ENCODE results near the gene CASTOR2. TPM values are rescaled to one million over a fixed set of nuclear protein-coding genes. Genes with fewer than 3 reads are reported as not detected.
A peak's percentile ranks its signal among the peaks of the same experiment; 100 is the strongest.
"Not testable (repeated sequence)": the region's sequence is repeated elsewhere in the genome, so short reads cannot be mapped to it uniquely, and the experiment has no call there.

Gene CASTOR2
- 41.1 TPM for total RNA-seq (2021; ENCODE audit: unreplicated experiment)
- polyA plus RNA-seq (2012; ENCODE audit: insufficient read length): 7.6 TPM
- percentile 51 among the genes with signal in this experiment for Bru-seq, nascent RNA
- BruChase-seq, experiment 1, labeled RNA remaining after a 2-hour chase: percentile 49 among the genes with signal in this experiment
- percentile 57 among the genes with signal in this experiment for BruChase-seq, experiment 2, labeled RNA remaining after a 6-hour chase
- long read RNA-seq, partial matches to known transcripts: 1 of 1 reads
- long read RNA-seq, other reads (novel, unspliced or antisense): 0 of 1 reads

DNA sequence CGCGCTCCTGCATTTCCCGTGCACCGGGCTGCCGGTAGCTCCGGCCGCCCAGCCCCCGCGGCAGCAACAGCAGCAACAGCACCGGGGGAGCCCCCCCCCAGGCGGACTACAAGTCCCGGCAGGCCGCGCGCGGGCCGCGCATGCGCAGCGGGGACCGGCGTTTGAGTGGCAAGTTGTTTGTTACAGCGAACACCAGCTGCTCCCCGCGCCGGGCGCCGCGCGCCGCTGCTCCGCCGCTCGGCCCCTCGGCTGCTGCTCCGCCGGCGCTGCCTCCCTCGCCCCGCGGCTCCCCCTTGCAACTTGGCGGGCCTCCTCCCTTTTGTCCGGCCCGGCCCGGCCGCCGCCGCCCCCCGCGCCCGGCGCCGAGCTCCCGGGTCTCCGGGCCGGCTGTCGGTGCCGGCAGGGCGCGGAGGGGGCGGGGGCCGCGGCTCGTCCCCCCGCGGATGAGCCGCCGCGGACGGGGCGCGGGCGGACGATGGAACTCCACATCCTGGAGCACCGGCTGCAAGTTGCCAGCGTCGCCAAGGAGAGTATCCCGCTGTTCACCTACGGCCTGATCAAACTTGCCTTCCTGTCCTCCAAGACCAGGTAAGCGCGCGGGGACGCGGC, at the start of gene CASTOR2:
TSS of gene CASTOR2 (plus strand) at position 195 of the 609 bp plus-strand sequence. CDS start at position 476, 281 bp downstream.
- H3K27ac ChIP-seq (ENCODE audit: low read length); DNase-seq (ENCODE audit: low read depth, low spot score); BruUV-seq (replicated peaks); H3K9me3 ChIP-seq (ENCODE audit: control insufficient read depth, insufficient read depth, low read depth, low read length); H3K27me3 ChIP-seq (ENCODE audit: control insufficient read depth, insufficient read depth, low read length); CTCF ChIA-PET; intact Hi-C loops (cut with micrococcal nuclease; ENCODE audit: unreplicated experiment); POLR2A ChIA-PET; in situ Hi-C loops (cut with HindIII; ENCODE audit: low pct_unique_long_range_greater_than_20kb, low sequenced_read_pairs); H3K36me3 ChIP-seq (ENCODE audit: control insufficient read depth, insufficient read depth, low read length); H3K4me1 ChIP-seq (ENCODE audit: control insufficient read depth, insufficient read depth, low read length): not testable (repeated sequence)
- peak; percentile 88 for ATAC-seq
- H3K4me3 ChIP-seq (ENCODE audit: low read depth in 2 of 2, low read length in 2 of 2): peak within 1 kb of the TSS in 1 of 2 experiments; percentile 14; a peak in 2 of 4 replicates

DNA sequence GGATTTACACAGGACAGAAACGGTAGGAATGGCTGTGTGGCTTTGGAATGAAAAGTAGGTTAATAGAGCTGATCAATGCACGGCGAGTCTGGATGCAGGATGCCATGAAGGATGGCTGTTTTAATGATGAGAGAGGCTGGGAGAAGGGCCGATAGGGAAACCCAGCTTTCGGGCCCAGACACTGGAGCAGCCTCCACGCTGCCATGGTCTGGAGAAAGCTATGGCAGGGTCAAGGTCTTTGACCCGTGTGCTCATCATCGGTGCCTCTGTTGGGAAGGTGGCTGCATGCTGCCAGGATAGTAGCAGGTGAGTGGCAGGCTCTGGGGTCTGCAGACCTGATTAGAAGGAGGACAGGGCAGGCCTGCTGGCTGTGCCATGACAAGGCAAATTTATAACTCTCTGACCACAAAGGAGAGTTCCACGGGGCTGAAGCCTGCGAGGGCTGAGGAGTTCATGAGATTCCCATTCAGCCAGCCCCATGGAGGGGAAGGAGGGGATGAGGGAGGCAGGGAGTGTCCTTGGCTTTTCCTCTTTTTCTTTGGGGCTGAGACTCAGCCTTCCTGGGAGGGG, 42.1 kb upstream of the CASTOR2 start:
- CTCF ChIA-PET; ATAC-seq; H3K36me3 ChIP-seq (ENCODE audit: control insufficient read depth, insufficient read depth, low read length); POLR2A ChIA-PET; H3K4me3 ChIP-seq (ENCODE audit: low read depth in 2 of 2, low read length in 2 of 2); DNase-seq (ENCODE audit: low read depth, low spot score); in situ Hi-C loops (cut with HindIII; ENCODE audit: low pct_unique_long_range_greater_than_20kb, low sequenced_read_pairs); H3K9me3 ChIP-seq (ENCODE audit: control insufficient read depth, insufficient read depth, low read depth, low read length); H3K27me3 ChIP-seq (ENCODE audit: control insufficient read depth, insufficient read depth, low read length); H3K27ac ChIP-seq (ENCODE audit: low read length); intact Hi-C loops (cut with micrococcal nuclease; ENCODE audit: unreplicated experiment); H3K4me1 ChIP-seq (ENCODE audit: control insufficient read depth, insufficient read depth, low read length): not testable (repeated sequence)
- BruUV-seq (replicated peaks): TSS peak; percentile 55

DNA sequence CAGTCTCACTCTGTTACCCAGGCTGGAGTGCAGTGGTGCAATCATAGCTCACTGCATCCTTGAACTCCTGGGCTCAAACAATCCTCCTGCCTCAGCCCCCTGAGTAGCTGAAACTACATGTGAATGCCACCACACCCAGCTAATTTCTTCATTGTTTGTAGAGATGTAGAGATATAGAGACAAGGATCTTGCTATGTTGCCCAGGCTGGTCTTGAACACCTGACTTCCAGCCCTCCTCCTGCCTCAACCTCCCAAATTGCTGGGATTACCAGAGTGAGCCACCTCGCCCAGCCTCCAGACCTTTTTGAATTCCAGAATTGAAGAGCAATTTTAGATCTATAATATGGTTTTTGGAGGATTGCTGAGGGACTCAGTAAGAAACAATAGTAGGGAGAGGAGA, 40.9 kb upstream of the CASTOR2 start:
- CTCF ChIA-PET; ATAC-seq; H3K27ac ChIP-seq (ENCODE audit: low read length); POLR2A ChIA-PET; H3K36me3 ChIP-seq (ENCODE audit: control insufficient read depth, insufficient read depth, low read length); H3K4me1 ChIP-seq (ENCODE audit: control insufficient read depth, insufficient read depth, low read length); intact Hi-C loops (cut with micrococcal nuclease; ENCODE audit: unreplicated experiment); DNase-seq (ENCODE audit: low read depth, low spot score); H3K4me3 ChIP-seq (ENCODE audit: low read depth in 2 of 2, low read length in 2 of 2); H3K27me3 ChIP-seq (ENCODE audit: control insufficient read depth, insufficient read depth, low read length); BruUV-seq (replicated peaks); H3K9me3 ChIP-seq (ENCODE audit: control insufficient read depth, insufficient read depth, low read depth, low read length); in situ Hi-C loops (cut with HindIII; ENCODE audit: low pct_unique_long_range_greater_than_20kb, low sequenced_read_pairs): not testable (repeated sequence)

DNA sequence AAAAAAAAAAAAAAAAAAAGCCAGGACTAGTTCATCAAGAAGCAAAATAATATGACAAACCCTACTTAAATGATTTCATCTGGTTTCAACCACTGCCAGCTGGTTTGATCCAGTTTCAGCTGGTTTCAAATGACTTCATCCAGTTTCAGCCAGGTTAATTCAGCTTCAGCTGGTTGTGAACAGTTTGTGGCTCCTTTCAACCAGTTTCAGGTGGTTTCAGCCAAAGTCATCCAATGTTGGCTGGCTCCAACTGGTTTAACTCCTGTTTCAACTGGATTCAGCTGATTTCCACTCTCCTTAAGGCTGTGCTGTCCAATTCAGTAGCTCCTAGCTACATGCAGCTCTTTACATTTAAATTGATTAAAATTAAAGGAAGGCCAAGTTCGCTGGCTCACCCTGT, 37.5 kb upstream of the CASTOR2 start:
- intact Hi-C loops (cut with micrococcal nuclease; ENCODE audit: unreplicated experiment); BruUV-seq (replicated peaks); H3K36me3 ChIP-seq (ENCODE audit: control insufficient read depth, insufficient read depth, low read length); CTCF ChIA-PET; H3K27me3 ChIP-seq (ENCODE audit: control insufficient read depth, insufficient read depth, low read length); ATAC-seq; H3K4me1 ChIP-seq (ENCODE audit: control insufficient read depth, insufficient read depth, low read length); H3K4me3 ChIP-seq (ENCODE audit: low read depth in 2 of 2, low read length in 2 of 2); H3K9me3 ChIP-seq (ENCODE audit: control insufficient read depth, insufficient read depth, low read depth, low read length); DNase-seq (ENCODE audit: low read depth, low spot score); in situ Hi-C loops (cut with HindIII; ENCODE audit: low pct_unique_long_range_greater_than_20kb, low sequenced_read_pairs); H3K27ac ChIP-seq (ENCODE audit: low read length): not testable (repeated sequence)
- POLR2A ChIA-PET: interaction anchor here (0.6 kb wide), 1 partner anchor 979 kb away, joined by 6 read pairs; no protein-coding TSS in a partner anchor

DNA sequence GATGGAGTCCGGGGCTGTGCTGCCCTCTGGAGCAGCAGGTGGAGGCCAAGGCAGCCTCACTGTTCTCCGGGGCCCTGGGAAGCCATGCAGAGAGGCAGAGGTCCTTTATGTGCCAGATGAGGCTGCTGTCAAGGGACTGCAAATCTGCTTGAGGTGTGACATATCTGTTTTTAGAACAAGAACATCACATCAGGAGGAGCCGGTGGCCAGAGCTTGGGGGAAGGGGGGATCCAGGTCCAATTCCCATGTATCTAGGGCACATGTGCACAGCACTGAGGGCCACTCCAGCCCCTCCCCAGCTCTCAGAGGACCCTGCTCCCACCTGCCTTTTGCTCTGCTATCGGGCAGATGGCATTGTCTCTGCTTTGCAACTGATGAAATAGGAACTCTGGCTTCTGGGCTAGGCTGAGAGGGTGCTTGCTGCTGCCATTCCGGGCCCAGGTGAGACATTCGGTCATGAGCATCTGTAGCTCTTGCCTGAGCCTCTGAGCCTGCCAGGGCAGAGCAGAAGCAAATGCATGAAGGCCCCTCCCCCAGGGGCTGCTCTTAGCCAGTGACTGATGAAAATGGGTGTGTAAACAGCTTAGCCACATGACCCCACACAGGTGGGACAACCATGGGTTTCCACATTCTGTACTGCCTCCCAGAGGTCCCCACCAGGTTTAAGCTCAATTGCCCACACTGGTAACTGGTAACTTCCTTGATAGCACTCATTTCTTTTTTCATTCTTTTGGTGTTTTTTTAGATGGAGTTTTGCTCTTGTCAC, 32.8 kb upstream of the CASTOR2 start:
- ATAC-seq; H3K9me3 ChIP-seq (ENCODE audit: control insufficient read depth, insufficient read depth, low read depth, low read length); DNase-seq (ENCODE audit: low read depth, low spot score); H3K4me3 ChIP-seq (ENCODE audit: low read depth in 2 of 2, low read length in 2 of 2); in situ Hi-C loops (cut with HindIII; ENCODE audit: low pct_unique_long_range_greater_than_20kb, low sequenced_read_pairs); POLR2A ChIA-PET; intact Hi-C loops (cut with micrococcal nuclease; ENCODE audit: unreplicated experiment); H3K27me3 ChIP-seq (ENCODE audit: control insufficient read depth, insufficient read depth, low read length); H3K36me3 ChIP-seq (ENCODE audit: control insufficient read depth, insufficient read depth, low read length); H3K27ac ChIP-seq (ENCODE audit: low read length); H3K4me1 ChIP-seq (ENCODE audit: control insufficient read depth, insufficient read depth, low read length); BruUV-seq (replicated peaks): not testable (repeated sequence)
- CTCF ChIA-PET: interaction anchor here (0.7 kb wide), 1 partner anchor 259 kb away, joined by 4 read pairs; no protein-coding TSS in a partner anchor

DNA sequence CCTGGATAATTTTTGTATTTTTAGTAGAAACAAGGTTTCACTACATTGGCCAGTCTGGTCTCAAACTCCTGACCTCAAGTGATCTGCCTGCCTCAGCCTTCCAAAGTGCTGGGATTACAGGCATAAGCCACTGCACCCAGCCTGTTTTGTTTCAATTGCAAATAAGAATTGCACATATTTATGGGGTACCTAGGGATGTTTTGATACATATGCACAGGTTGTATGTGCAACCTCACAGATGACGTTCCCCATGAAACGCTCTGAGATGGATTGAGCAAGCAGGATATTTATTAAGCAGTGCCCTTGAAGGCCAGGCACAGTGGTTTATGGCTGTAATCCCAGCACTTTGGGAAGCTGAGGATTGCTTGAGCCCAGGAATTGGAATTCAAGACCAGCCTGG, 25.1 kb upstream of the CASTOR2 start:
- in situ Hi-C loops (cut with HindIII; ENCODE audit: low pct_unique_long_range_greater_than_20kb, low sequenced_read_pairs); H3K27me3 ChIP-seq (ENCODE audit: control insufficient read depth, insufficient read depth, low read length); H3K9me3 ChIP-seq (ENCODE audit: control insufficient read depth, insufficient read depth, low read depth, low read length); BruUV-seq (replicated peaks); H3K4me3 ChIP-seq (ENCODE audit: low read depth in 2 of 2, low read length in 2 of 2); H3K36me3 ChIP-seq (ENCODE audit: control insufficient read depth, insufficient read depth, low read length); DNase-seq (ENCODE audit: low read depth, low spot score); CTCF ChIA-PET; ATAC-seq; POLR2A ChIA-PET; intact Hi-C loops (cut with micrococcal nuclease; ENCODE audit: unreplicated experiment); H3K27ac ChIP-seq (ENCODE audit: low read length); H3K4me1 ChIP-seq (ENCODE audit: control insufficient read depth, insufficient read depth, low read length): not testable (repeated sequence)

Measured in Panc1 (cell line).